Naive thymus-derived CD4-positive, alpha-beta T cell (primary cell): Measurements from ENCODE around the gene AIDA. TPM values are rescaled to one million over a fixed set of nuclear protein-coding genes. Genes with fewer than 3 reads are reported as not detected.
"Not testable (repeated sequence)": the region's sequence is repeated elsewhere in the genome, so short reads cannot be mapped to it uniquely, and the experiment has no call there.

Experiments used
- ATAC-seq: fragments of 150-1000 bp; cut with Tn5 transposase; 2 replicates; pipeline ENCODE4 v1.10.0; 2021; ENCODE audit warnings: mild to moderate bottlenecking, moderate library complexity
- CTCF ChIA-PET: fragments of 350-600 bp; sonication (Branson Sonifier 250); formaldehyde crosslinking; loops from one replicate; lab custom pipeline; 2021; ENCODE audit warnings: antibody characterized with exemption; lab: Charles Lee
- POLR2A ChIA-PET: fragments of 350-600 bp; sonication (Branson Sonifier 250); formaldehyde crosslinking; loops from one replicate; lab custom pipeline; 2021; ENCODE audit warnings: antibody characterized with exemption, inconsistent platforms; lab: Charles Lee
- DNase-seq, 9 donors: peaks; one replicate each; pipeline versions ENCODE4 v3.0.0 to v3.0.0-alpha.2; 2020 to 2022; ENCODE audit warnings: mixed read lengths in 1 of 9
- H3K27ac ChIP-seq: one replicate; pipeline ENCODE4 v1.7.0; 2013; ENCODE audit warnings: mild to moderate bottlenecking, low read depth, low read length, moderate library complexity
- H3K27me3 ChIP-seq, 2 donors: one replicate each; pipeline ENCODE4 v1.7.0; 2013; ENCODE audit warnings: low read length in 2 of 2, mild to moderate bottlenecking in 2 of 2, moderate library complexity in 2 of 2; ENCODE audit not compliant: control insufficient read depth in 2 of 2, insufficient read depth in 2 of 2
- H3K36me3 ChIP-seq, 3 experiments: 1 replicate in 2 of 3; 2 replicates in 1 of 3; pipeline ENCODE4 v1.7.0; 2013; ENCODE audit warnings: low read length in 3 of 3, mild to moderate bottlenecking in 3 of 3, moderate library complexity in 1 of 3; ENCODE audit not compliant: insufficient read depth in 3 of 3, control insufficient read depth in 2 of 3
- H3K4me1 ChIP-seq, 2 donors: one replicate each; pipeline ENCODE4 v1.7.0; 2013; ENCODE audit warnings: low read length in 2 of 2, mild to moderate bottlenecking in 2 of 2, moderate library complexity in 1 of 2; ENCODE audit not compliant: control insufficient read depth in 2 of 2, insufficient read depth in 2 of 2
- H3K4me3 ChIP-seq: 2 replicates; pipeline ENCODE4 v1.7.0; 2013; ENCODE audit warnings: mild to moderate bottlenecking, low read length
- H3K9me3 ChIP-seq, 3 experiments: 1 replicate in 2 of 3; 2 replicates in 1 of 3; pipeline ENCODE4 v1.7.0; 2013; ENCODE audit warnings: low read length in 3 of 3; ENCODE audit not compliant: control insufficient read depth in 2 of 3
- H3K27ac Mint-ChIP-seq, 9 donors: one replicate each; pipeline ENCODE4 v1.8.0; 2020 to 2022; ENCODE audit warnings: mixed read lengths in 9 of 9, mild to moderate bottlenecking in 8 of 9, moderate library complexity in 5 of 9, inconsistent platforms in 2 of 9
- H3K27me3 Mint-ChIP-seq, 5 donors: one replicate each; pipeline ENCODE4 v1.8.0; 2021 to 2022; ENCODE audit warnings: mixed read lengths in 5 of 5, mild to moderate bottlenecking in 1 of 5
- H3K36me3 Mint-ChIP-seq, 5 donors: one replicate each; pipeline ENCODE4 v1.8.0; 2020 to 2022; ENCODE audit warnings: mixed read lengths in 5 of 5, mild to moderate bottlenecking in 3 of 5, inconsistent platforms in 1 of 5
- H3K4me1 Mint-ChIP-seq, 7 donors: one replicate each; pipeline ENCODE4 v1.8.0; 2020 to 2022; ENCODE audit warnings: mixed read lengths in 7 of 7, mild to moderate bottlenecking in 3 of 7, inconsistent platforms in 1 of 7
- H3K4me3 Mint-ChIP-seq, 10 donors: one replicate each; pipeline ENCODE4 v1.8.0; 2020 to 2022; ENCODE audit warnings: mild to moderate bottlenecking in 10 of 10, mixed read lengths in 10 of 10, moderate library complexity in 6 of 10, inconsistent platforms in 2 of 10
- H3K9me3 Mint-ChIP-seq, 11 donors: one replicate each; pipeline ENCODE4 v1.8.0; 2020 to 2022; ENCODE audit warnings: mixed read lengths in 11 of 11, mild to moderate bottlenecking in 4 of 11, inconsistent platforms in 1 of 11, moderate library complexity in 1 of 11
- intact Hi-C, 2 donors: fragments of 100-400 bp; cut with micrococcal nuclease; formaldehyde crosslinking; loops; one replicate each; pipeline ENCODE4 v1.15.1; 2023
- polyA plus RNA-seq, 2 donors: library from polyadenylated mRNA; unstranded; fragments of 300-500 nt; fragmentation: Illumina TruSeq; gene quantifications; one replicate each; pipeline ENCODE4 v1.2.3, GENCODE V29; 2021
- total RNA-seq, 6 experiments: library from RNA in 5 of 6; stranded (reverse) in 5 of 6; gene quantifications; 1 replicate in 5 of 6; 2 replicates in 1 of 6; pipeline ENCODE4 v1.2.3 and lab custom pipeline; 2021 to 2026

AIDA gene
- total and polyA plus RNA-seq, 7 experiments from 2014 or later, result 22.2 to 63.3 (median 34.8) TPM

- Mint-ChIP-seq H3K4me1 (no peaks in the 10 kb centered on the region), H3K27ac (no peak overlapping the region), H3K4me3 (no peak overlapping the region), H3K9me3 (no peaks in the 10 kb centered on the region), H3K27me3 (peaks cover 0 to 19% (median 1%) of the 10 kb centered on the region in 5 donors), H3K36me3 (no peaks in the 10 kb centered on the region)
- POLR2A ChIA-PET, result no interaction called here
- H3K36me3 ChIP-seq, result no peaks in the 10 kb centered on the region
- no peaks in the 10 kb centered on the region for H3K9me3 ChIP-seq
- H3K27me3 ChIP-seq, result no peaks in the 10 kb centered on the region
- no peak overlapping the region for H3K4me3 ChIP-seq
- CTCF ChIA-PET, result no interaction called here
- intact Hi-C loops, result no loop called here
- DNase-seq (no peak), ATAC-seq (no peak)
- no peak overlapping the region for H3K27ac ChIP-seq
- H3K4me1 ChIP-seq, result no peaks in the 10 kb centered on the region
Observed at GRCh38 chr1:222751255-222751654, 39.0 kb upstream of the AIDA start.

- intact Hi-C loops, result no loop called here
- ATAC-seq, result no peak
- no peak overlapping the region for H3K4me3 Mint-ChIP-seq
- CTCF ChIA-PET, result no interaction called here
- H3K27me3 Mint-ChIP-seq, result peaks cover 0 to 23% (median 0%) of the 10 kb centered on the region in 5 donors
- H3K4me3 ChIP-seq, result no peak overlapping the region
- no peaks in the 10 kb centered on the region for H3K36me3 Mint-ChIP-seq
- H3K9me3 ChIP-seq, result no peaks in the 10 kb centered on the region
- H3K27ac ChIP-seq, result no peak overlapping the region
- H3K9me3 Mint-ChIP-seq, result no peaks in the 10 kb centered on the region
- no peaks in the 10 kb centered on the region for H3K4me1 Mint-ChIP-seq
- DNase-seq, result no peak
- H3K36me3 ChIP-seq, result no peaks in the 10 kb centered on the region
- POLR2A ChIA-PET, result no interaction called here
- no peaks in the 10 kb centered on the region for H3K4me1 ChIP-seq
- no peak overlapping the region for H3K27ac Mint-ChIP-seq
- no peaks in the 10 kb centered on the region for H3K27me3 ChIP-seq
Observed at GRCh38 chr1:222750651-222751050, 38.4 kb upstream of the AIDA start.

GRCh38 chr1:222749927-222750326, 37.6 kb upstream of the AIDA start:
- Mint-ChIP-seq H3K36me3 (no peaks in the 10 kb centered on the region), H3K4me1 (no peaks in the 10 kb centered on the region), H3K9me3 (no peaks in the 10 kb centered on the region), H3K4me3 (no peak overlapping the region), H3K27ac (no peak overlapping the region), H3K27me3 (peaks cover 0 to 21% (median 0%) of the 10 kb centered on the region in 5 donors)
- no peak for DNase-seq
- Histone ChIP-seq H3K27me3 (no peaks in the 10 kb centered on the region), H3K27ac (no peak overlapping the region), H3K4me3 (no peak overlapping the region), H3K9me3 (no peaks in the 10 kb centered on the region), H3K4me1 (no peaks in the 10 kb centered on the region), H3K36me3 (no peaks in the 10 kb centered on the region)
- intact Hi-C loops, result no loop called here
- ChIA-PET POLR2A (no interaction called here), CTCF (interaction anchor here (0.6 kb wide), 1 partner anchor 315 kb away, joined by 4 read pairs; no protein-coding TSS in a partner anchor)
- no peak for ATAC-seq

GRCh38 chr1:222741630-222742457, 29.6 kb upstream of the AIDA start:
- CTCF ChIA-PET, result interaction anchor here (0.6 to 1.0 kb wide), 2 partner anchors 339 to 978 kb away, joined by 3 read pairs; no protein-coding TSS in a partner anchor
- H3K27ac Mint-ChIP-seq, H3K4me3 Mint-ChIP-seq, H3K4me1 ChIP-seq, ATAC-seq, H3K36me3 Mint-ChIP-seq, DNase-seq, H3K4me1 Mint-ChIP-seq, H3K4me3 ChIP-seq, H3K27me3 ChIP-seq, H3K27me3 Mint-ChIP-seq, POLR2A ChIA-PET, intact Hi-C loops, H3K27ac ChIP-seq, H3K9me3 Mint-ChIP-seq, H3K36me3 ChIP-seq, H3K9me3 ChIP-seq: not testable (repeated sequence)

- Mint-ChIP-seq H3K9me3 (no peaks in the 10 kb centered on the region), H3K27me3 (no peaks in the 10 kb centered on the region), H3K4me3 (no peak overlapping the region), H3K36me3 (peaks cover 0 to 4% (median 0%) of the 10 kb centered on the region in 5 donors), H3K4me1 (peaks cover 0 to 5% (median 0%) of the 10 kb centered on the region in 7 donors), H3K27ac (peak overlapping the region in 2 of 9 donors; percentile 1 to 16)
- DNase-seq (no peak), ATAC-seq (no peak)
- Histone ChIP-seq H3K9me3 (no peaks in the 10 kb centered on the region), H3K36me3 (peaks cover 0 to 4% (median 0%) of the 10 kb centered on the region in 3 experiments), H3K4me3 (no peak overlapping the region), H3K4me1 (no peaks in the 10 kb centered on the region), H3K27ac (no peak overlapping the region), H3K27me3 (no peaks in the 10 kb centered on the region)
- intact Hi-C loops, result loop anchor here in 1 of 2 donors (2.0 to 5.0 kb wide), 2 partner anchors 273 to 383 kb away; no protein-coding TSS in a partner anchor
- ChIA-PET CTCF (interaction anchor here (0.7 to 1.6 kb wide), 4 partner anchors 88 to 342 kb away, joined by 3 to 4 read pairs (median 4); no protein-coding TSS in a partner anchor), POLR2A (no interaction called here)
Observed at GRCh38 chr1:222739929-222740328, 27.6 kb upstream of the AIDA start.

- Mint-ChIP-seq H3K36me3 (peaks cover 0 to 4% (median 3%) of the 10 kb centered on the region in 5 donors), H3K27me3 (no peaks in the 10 kb centered on the region), H3K4me3 (no peak overlapping the region), H3K27ac (peak overlapping the region in 3 of 9 donors; percentile 1 to 56 (median 16)), H3K4me1 (peaks cover 0 to 5% (median 0%) of the 10 kb centered on the region in 7 donors), H3K9me3 (no peaks in the 10 kb centered on the region)
- ChIA-PET CTCF (interaction anchor here (0.7 to 1.6 kb wide), 7 partner anchors 88 to 944 kb away, joined by 3 to 5 read pairs (median 3); no protein-coding TSS in a partner anchor), POLR2A (no interaction called here)
- ATAC-seq (no peak), DNase-seq (no peak)
- Histone ChIP-seq H3K27ac (no peak overlapping the region), H3K27me3 (no peaks in the 10 kb centered on the region), H3K36me3 (peaks cover 0 to 4% (median 4%) of the 10 kb centered on the region in 3 experiments), H3K4me3 (no peak overlapping the region), H3K4me1 (no peaks in the 10 kb centered on the region), H3K9me3 (no peaks in the 10 kb centered on the region)
- intact Hi-C loops, result loop anchor here in 1 of 2 donors (2.0 to 5.0 kb wide), 2 partner anchors 272 to 383 kb away; no protein-coding TSS in a partner anchor
Observed at GRCh38 chr1:222739465-222739864, 27.2 kb upstream of the AIDA start.
